Nephron (organoid): Measurements from ENCODE around the gene AHCTF1.

ENCODE experiments used
- H3K27ac Mint-ChIP-seq, 3 experiments: 2 replicates each; pipeline ENCODE4 v1.8.0; 2020; ENCODE audit warnings: mixed read lengths in 3 of 3, mild to moderate bottlenecking in 2 of 3, moderate library complexity in 1 of 3
- H3K27me3 Mint-ChIP-seq: 2 replicates; pipeline ENCODE4 v1.8.0; 2021; ENCODE audit warnings: low read depth, mild to moderate bottlenecking, moderate library complexity, mixed read lengths
- H3K36me3 Mint-ChIP-seq: 2 replicates; pipeline ENCODE4 v1.8.0; 2020; ENCODE audit warnings: low read depth, mixed read lengths
- H3K4me1 Mint-ChIP-seq: 2 replicates; pipeline ENCODE4 v1.8.0; 2020; ENCODE audit warnings: mixed read lengths
- H3K4me3 Mint-ChIP-seq, 3 experiments: 2 replicates each; pipeline ENCODE4 v1.8.0; 2020; ENCODE audit warnings: mild to moderate bottlenecking in 3 of 3, mixed read lengths in 3 of 3, moderate library complexity in 2 of 3
- H3K9me3 Mint-ChIP-seq: 2 replicates; pipeline ENCODE4 v1.8.0; 2020; ENCODE audit warnings: mixed read lengths
- CTCF ChIP-seq, 3 experiments: fragments of 200-600 bp; sonication (generic); IDR thresholded peaks; one replicate each; pipeline ENCODE4 v1.5.0; 2021; ENCODE audit warnings: antibody characterized with exemption in 3 of 3; ENCODE audit not compliant: unreplicated experiment in 3 of 3

The AHCTF1 gene

GRCh38 chr1:246907472-246907871, 24.3 kb downstream of the AHCTF1 start:
- Mint-ChIP-seq H3K9me3 (no peaks in the 10 kb centered on the region), H3K4me1 (peaks cover 4% of the 10 kb centered on the region), H3K27ac (peak overlapping the region in 1 of 3 experiments; percentile 27), H3K4me3 (no peak overlapping the region), H3K27me3 (no peaks in the 10 kb centered on the region), H3K36me3 (peaks cover 68% of the 10 kb centered on the region)
- peak; percentile 41 to 59 (median 44) for TF ChIP-seq CTCF (IDR thresholded peaks at IDR 0.05; ENCODE audit: unreplicated experiment in 3 of 3)

- H3K4me3 Mint-ChIP-seq = no peak overlapping the region
- no peak for TF ChIP-seq CTCF (IDR thresholded peaks at IDR 0.05; ENCODE audit: unreplicated experiment in 3 of 3)
- H3K36me3 Mint-ChIP-seq = peaks cover 68% of the 10 kb centered on the region
- peaks cover 4% of the 10 kb centered on the region for H3K4me1 Mint-ChIP-seq
- no peaks in the 10 kb centered on the region for H3K27me3 Mint-ChIP-seq
- no peaks in the 10 kb centered on the region for H3K9me3 Mint-ChIP-seq
- no peak overlapping the region for H3K27ac Mint-ChIP-seq
These were observed 24.9 kb downstream of the AHCTF1 start for GRCh38 chr1:246906833-246907232.

GRCh38 chr1:246901874-246902273, 29.9 kb downstream of the AHCTF1 start:
- no peaks in the 10 kb centered on the region for H3K4me1 Mint-ChIP-seq
- H3K36me3 Mint-ChIP-seq = peaks cover 87% of the 10 kb centered on the region
- TF ChIP-seq CTCF (IDR thresholded peaks at IDR 0.05; ENCODE audit: unreplicated experiment in 3 of 3) = no peak
- H3K4me3 Mint-ChIP-seq = no peak overlapping the region
- no peaks in the 10 kb centered on the region for H3K27me3 Mint-ChIP-seq
- no peaks in the 10 kb centered on the region for H3K9me3 Mint-ChIP-seq
- no peak overlapping the region for H3K27ac Mint-ChIP-seq

- Mint-ChIP-seq H3K9me3 (no peaks in the 10 kb centered on the region), H3K4me1 (no peaks in the 10 kb centered on the region), H3K36me3 (peaks cover 87% of the 10 kb centered on the region), H3K27me3 (no peaks in the 10 kb centered on the region), H3K27ac (no peak overlapping the region), H3K4me3 (no peak overlapping the region)
- no peak for TF ChIP-seq CTCF (IDR thresholded peaks at IDR 0.05; ENCODE audit: unreplicated experiment in 3 of 3)
These were observed 34.4 kb downstream of the AHCTF1 start for GRCh38 chr1:246897302-246897701.

- Mint-ChIP-seq H3K27ac (no peak overlapping the region), H3K4me3 (no peak overlapping the region), H3K27me3 (no peaks in the 10 kb centered on the region), H3K4me1 (no peaks in the 10 kb centered on the region), H3K9me3 (no peaks in the 10 kb centered on the region), H3K36me3 (peaks cover 81% of the 10 kb centered on the region)
- TF ChIP-seq CTCF (IDR thresholded peaks at IDR 0.05; ENCODE audit: unreplicated experiment in 3 of 3) = no peak
These were observed 38.4 kb downstream of the AHCTF1 start for GRCh38 chr1:246893191-246893939.

- TF ChIP-seq CTCF (IDR thresholded peaks at IDR 0.05; ENCODE audit: unreplicated experiment in 3 of 3) = no peak
- Mint-ChIP-seq H3K4me3 (no peak overlapping the region), H3K27ac (no peak overlapping the region), H3K4me1 (no peaks in the 10 kb centered on the region), H3K9me3 (no peaks in the 10 kb centered on the region), H3K36me3 (peaks cover 75% of the 10 kb centered on the region), H3K27me3 (no peaks in the 10 kb centered on the region)
These were observed 40.6 kb downstream of the AHCTF1 start for GRCh38 chr1:246891105-246891504.
